GM06990 (cell line): Measurements from ENCODE around the gene SMIM14.

Experiments used
- DNase-seq: peaks from one replicate; pipeline ENCODE4 v3.0.0-alpha.2; 2011; ENCODE audit not compliant: insufficient read length; ENCODE audit errors: extremely low read depth
- H3K27me3 ChIP-seq: replicated peaks from 2 replicates; pipeline ENCODE4 v1.6.0; 2011; ENCODE audit warnings: low read length; ENCODE audit not compliant: control insufficient read depth, insufficient read depth
- H3K36me3 ChIP-seq: 2 replicates; pipeline ENCODE4 v1.5.1; 2011; ENCODE audit warnings: low read length; ENCODE audit not compliant: control insufficient read depth, insufficient read depth
- H3K4me3 ChIP-seq: replicated peaks from 2 replicates; pipeline ENCODE4 v1.5.1; 2011; ENCODE audit warnings: low read depth, mild to moderate bottlenecking, control low read depth, low read length
- CTCF ChIP-seq: IDR thresholded peaks from 2 replicates; pipeline ENCODE4 v1.5.1; 2011; ENCODE audit warnings: low read length, control low read depth, mild to moderate bottlenecking, inconsistent platforms; ENCODE audit not compliant: insufficient read depth, poor library complexity, severe bottlenecking

The SMIM14 gene

GRCh38 chr4:39637586-39638353 lies 895 bp downstream of the SMIM14 start:
- peak; percentile 50 for DNase-seq
- no peaks in the 10 kb centered on the region for H3K36me3 ChIP-seq
- no peak for TF ChIP-seq CTCF
- peak overlapping the region; percentile 85 for H3K4me3 ChIP-seq
- H3K27me3 ChIP-seq, result no peaks in the 10 kb centered on the region

GRCh38 chr4:39637221-39637585 lies 1.5 kb downstream of the SMIM14 start:
- no peak for DNase-seq
- TF ChIP-seq CTCF, result no peak
- Histone ChIP-seq H3K27me3 (no peaks in the 10 kb centered on the region), H3K36me3 (no peaks in the 10 kb centered on the region), H3K4me3 (peak overlapping the region; percentile 85)

- Histone ChIP-seq H3K27me3 (no peaks in the 10 kb centered on the region), H3K36me3 (no peaks in the 10 kb centered on the region), H3K4me3 (no peak overlapping the region)
- DNase-seq, result no peak
- TF ChIP-seq CTCF, result no peak
These were observed 2.0 kb downstream of the SMIM14 start for GRCh38 chr4:39636531-39637184.

GRCh38 chr4:39635023-39635422 lies 3.6 kb downstream of the SMIM14 start:
- no peaks in the 10 kb centered on the region for H3K27me3 ChIP-seq
- no peak for DNase-seq
- no peaks in the 10 kb centered on the region for H3K36me3 ChIP-seq
- TF ChIP-seq CTCF, result no peak
- no peak overlapping the region for H3K4me3 ChIP-seq

- peak; percentile 67 for DNase-seq
- H3K4me3 ChIP-seq, result no peak overlapping the region; the same call in 1 of the 2 replicates
These were observed 7.0 kb downstream of the SMIM14 start for GRCh38 chr4:39631700-39632079.

More at GRCh38 chr4:39631700-39632079, 7.0 kb downstream of the SMIM14 start:
- Histone ChIP-seq H3K27me3 (no peaks in the 10 kb centered on the region), H3K36me3 (no peaks in the 10 kb centered on the region)
- no peak for TF ChIP-seq CTCF
